SK-N-SH treated with all-trans-retinoic acid at 6 μM for 48 hours (cell line): ENCODE measurements around the gene PPP1CA.

Source experiments
- ATAC-seq: fragments of 200-7000 bp; cut with Tn5 transposase; 3 replicates; pipeline ENCODE4 v1.9.1; 2020; ENCODE audit warnings: mild to moderate bottlenecking, moderate library complexity
- ARNTL ChIP-seq: fragments of 450-650 bp; formaldehyde crosslinking; IDR thresholded peaks from 2 replicates; pipeline ENCODE4 v1.5.0; 2020; ENCODE audit warnings: low read depth, mild to moderate bottlenecking, moderate library complexity, borderline replicate concordance
- BACH2 ChIP-seq: fragments of 250-450 bp; sonication (Bioruptor Pico); IDR thresholded peaks from 2 replicates; pipeline ENCODE4 v1.9.0; 2021; ENCODE audit warnings: mild to moderate bottlenecking, borderline replicate concordance
- CREB5 ChIP-seq: fragments of 250-450 bp; sonication (Bioruptor Pico); IDR thresholded peaks from 2 replicates; pipeline ENCODE4 v1.5.1; 2020; ENCODE audit warnings: low read depth, mild to moderate bottlenecking, moderate library complexity
- CSDC2 ChIP-seq: fragments of 250-450 bp; sonication (Bioruptor Pico); IDR thresholded peaks from 2 replicates; pipeline ENCODE4 v1.5.0; 2020; ENCODE audit warnings: mild to moderate bottlenecking, moderate library complexity
- CSRNP3 ChIP-seq: fragments of 250-450 bp; sonication (Bioruptor Pico); IDR thresholded peaks from 2 replicates; pipeline ENCODE4 v1.5.1; 2021; ENCODE audit warnings: mild to moderate bottlenecking, moderate library complexity
- ESRRG ChIP-seq: fragments of 250-450 bp; sonication (Bioruptor Pico); IDR thresholded peaks from 2 replicates; pipeline ENCODE4 v1.6.1; 2021; ENCODE audit warnings: mild to moderate bottlenecking
- GLIS3 ChIP-seq: fragments of 250-450 bp; sonication (Bioruptor Pico); IDR thresholded peaks from 2 replicates; pipeline ENCODE4 v1.5.0; 2020; ENCODE audit warnings: mild to moderate bottlenecking, moderate library complexity
- ISL1 ChIP-seq: fragments of 250-450 bp; sonication (Bioruptor Pico); IDR thresholded peaks from 2 replicates; pipeline ENCODE4 v2.1.2; 2022; ENCODE audit warnings: mild to moderate bottlenecking, moderate library complexity
- OSR1 ChIP-seq: fragments of 250-450 bp; sonication (Bioruptor Pico); IDR thresholded peaks from 2 replicates; pipeline ENCODE4 v1.8.0; 2022; ENCODE audit warnings: moderate library complexity, mild to moderate bottlenecking, inconsistent platforms
- PATZ1 ChIP-seq: fragments of 250-450 bp; sonication (Bioruptor Pico); IDR thresholded peaks from 2 replicates; pipeline ENCODE4 v1.8.0; 2020; ENCODE audit warnings: mild to moderate bottlenecking, moderate library complexity, borderline replicate concordance
- POU6F1 ChIP-seq: fragments of 250-450 bp; sonication (Bioruptor Pico); IDR thresholded peaks from 2 replicates; pipeline ENCODE4 v1.8.0; 2021; ENCODE audit warnings: low read depth, mild to moderate bottlenecking, moderate library complexity, borderline replicate concordance
- PPARA ChIP-seq: fragments of 250-450 bp; sonication (Bioruptor Pico); IDR thresholded peaks from 2 replicates; pipeline ENCODE4 v1.5.0; 2020; ENCODE audit warnings: mild to moderate bottlenecking, borderline replicate concordance
- RARB ChIP-seq: fragments of 250-450 bp; sonication (Bioruptor Pico); IDR thresholded peaks from 2 replicates; pipeline ENCODE4 v1.8.0; 2021; ENCODE audit warnings: mild to moderate bottlenecking, moderate library complexity
- SNAI2 ChIP-seq: fragments of 250-450 bp; sonication (Bioruptor Pico); IDR thresholded peaks from 2 replicates; pipeline ENCODE4 v1.5.0; 2020; ENCODE audit warnings: mild to moderate bottlenecking, moderate library complexity
- TCF4 ChIP-seq: fragments of 250-450 bp; sonication (Bioruptor Pico); IDR thresholded peaks from 2 replicates; pipeline ENCODE4 v1.8.0; 2021; ENCODE audit warnings: mild to moderate bottlenecking, moderate library complexity, borderline replicate concordance
- TOX ChIP-seq: fragments of 250-450 bp; sonication (Bioruptor Pico); IDR thresholded peaks from 2 replicates; pipeline ENCODE4 v1.8.0; 2021; ENCODE audit warnings: mild to moderate bottlenecking, moderate library complexity, borderline replicate concordance
- TSHZ2 ChIP-seq: fragments of 250-450 bp; sonication (Bioruptor Pico); IDR thresholded peaks from 2 replicates; pipeline ENCODE4 v1.5.0; 2020; ENCODE audit warnings: mild to moderate bottlenecking, moderate library complexity
- ZC3H10 ChIP-seq: fragments of 250-450 bp; sonication (Bioruptor Pico); IDR thresholded peaks from 2 replicates; pipeline ENCODE4 v1.5.1; 2021; ENCODE audit warnings: mild to moderate bottlenecking, moderate library complexity
- ZFP3 ChIP-seq: fragments of 250-450 bp; sonication (Bioruptor Pico); IDR thresholded peaks from 2 replicates; pipeline ENCODE4 v1.5.0; 2020; ENCODE audit warnings: mild to moderate bottlenecking, moderate library complexity
- ZFP30 ChIP-seq: fragments of 450-650 bp; formaldehyde crosslinking; IDR thresholded peaks from 2 replicates; pipeline ENCODE4 v1.5.0; 2022; ENCODE audit warnings: mild to moderate bottlenecking, moderate library complexity
- ZNF565 ChIP-seq: fragments of 450-650 bp; formaldehyde crosslinking; conservative IDR thresholded peaks from 2 replicates; pipeline ENCODE4 v1.5.0; 2020; ENCODE audit warnings: low read depth, mild to moderate bottlenecking, moderate library complexity
- ZNF70 ChIP-seq: fragments of 450-650 bp; formaldehyde crosslinking; IDR thresholded peaks from 2 replicates; pipeline ENCODE4 v1.5.0; 2020; ENCODE audit warnings: mild to moderate bottlenecking, moderate library complexity
- ZNF8 ChIP-seq: fragments of 450-650 bp; formaldehyde crosslinking; IDR thresholded peaks from 2 replicates; pipeline ENCODE4 v1.5.0; 2020; ENCODE audit warnings: mild to moderate bottlenecking, moderate library complexity

The PPP1CA gene

GRCh38 chr11:67432655-67433349 lies 31.1 kb upstream of the PPP1CA start:
- ATAC-seq, result no peak

GRCh38 chr11:67431346-67432249 lies 29.9 kb upstream of the PPP1CA start:
- no peak for TF ChIP-seq CSRNP3 (CRISPR knock-in tag)
- TF ChIP-seq SNAI2 (CRISPR knock-in tag), result no peak
- no peak for TF ChIP-seq PPARA
- no peak for TF ChIP-seq TOX (CRISPR knock-in tag)
- TF ChIP-seq ZFP30 (CRISPR knock-in tag), result no peak
- TF ChIP-seq RARB (CRISPR knock-in tag), result no peak
- TF ChIP-seq ZNF565, result no peak
- no peak for TF ChIP-seq PATZ1
- no peak for TF ChIP-seq CREB5
- TF ChIP-seq ZC3H10 (CRISPR knock-in tag), result no peak
- no peak for TF ChIP-seq TCF4 (CRISPR knock-in tag)
- no peak for TF ChIP-seq ARNTL (CRISPR knock-in tag)
- no peak for TF ChIP-seq POU6F1 (CRISPR knock-in tag)
- TF ChIP-seq TSHZ2, result no peak
- no peak for TF ChIP-seq ISL1 (CRISPR knock-in tag)
- TF ChIP-seq ESRRG, result no peak
- no peak for TF ChIP-seq ZNF70
- TF ChIP-seq, all 23 proteins: peak for 0
- no peak for ATAC-seq

More at GRCh38 chr11:67432655-67433349, 31.1 kb upstream of the PPP1CA start:
- TF ChIP-seq TOX (CRISPR knock-in tag) (no peak), ZNF565 (no peak), PPARA (no peak), ZFP3 (CRISPR knock-in tag) (no peak), CSDC2 (CRISPR knock-in tag) (no peak), ZNF8 (CRISPR knock-in tag) (no peak), RARB (CRISPR knock-in tag) (no peak), ESRRG (no peak), ZFP30 (CRISPR knock-in tag) (no peak), ZNF70 (no peak), ZC3H10 (CRISPR knock-in tag) (no peak)

- ATAC-seq, result no peak
- TF ChIP-seq ISL1 (CRISPR knock-in tag) (no peak), BACH2 (CRISPR knock-in tag) (no peak), OSR1 (no peak), CREB5 (no peak), PATZ1 (no peak), TCF4 (CRISPR knock-in tag) (no peak), GLIS3 (CRISPR knock-in tag) (no peak), TOX (CRISPR knock-in tag) (no peak)
Measured at GRCh38 chr11:67429722-67430121, 28.1 kb upstream of the PPP1CA start.
